GM12874 (cell line): ENCODE results near the gene ZDHHC22.

Experiments used
- TF ChIP-seq, protein P1 (sequence below): IDR thresholded peaks from 2 replicates; pipeline ENCODE4 v1.5.1; 2011; ENCODE audit warnings: low read depth, mild to moderate bottlenecking, control low read depth, low read length, moderate library complexity; ENCODE audit not compliant: insufficient read depth

Gene ZDHHC22

DNA sequence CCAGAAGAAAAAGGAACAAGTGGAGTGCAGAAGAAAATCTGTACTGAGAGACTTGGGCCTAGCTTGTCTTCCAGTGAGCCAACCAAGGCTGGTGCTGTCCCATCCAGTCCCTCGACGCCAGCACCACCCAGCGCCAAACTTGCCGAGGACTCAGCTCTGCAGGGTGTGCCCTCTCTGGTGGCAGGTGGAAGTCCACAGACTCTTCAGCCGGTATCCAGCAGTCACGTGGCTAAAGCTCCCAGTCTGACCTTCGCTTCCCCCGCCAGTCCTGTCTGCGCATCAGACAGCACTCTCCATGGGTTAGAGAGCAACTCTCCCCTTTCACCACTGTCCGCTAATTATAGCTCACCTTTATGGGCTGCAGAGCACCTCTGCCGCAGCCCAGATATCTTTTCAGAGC lies 27.9 kb downstream of the ZDHHC22 start:
- TF ChIP-seq, protein P1, sequence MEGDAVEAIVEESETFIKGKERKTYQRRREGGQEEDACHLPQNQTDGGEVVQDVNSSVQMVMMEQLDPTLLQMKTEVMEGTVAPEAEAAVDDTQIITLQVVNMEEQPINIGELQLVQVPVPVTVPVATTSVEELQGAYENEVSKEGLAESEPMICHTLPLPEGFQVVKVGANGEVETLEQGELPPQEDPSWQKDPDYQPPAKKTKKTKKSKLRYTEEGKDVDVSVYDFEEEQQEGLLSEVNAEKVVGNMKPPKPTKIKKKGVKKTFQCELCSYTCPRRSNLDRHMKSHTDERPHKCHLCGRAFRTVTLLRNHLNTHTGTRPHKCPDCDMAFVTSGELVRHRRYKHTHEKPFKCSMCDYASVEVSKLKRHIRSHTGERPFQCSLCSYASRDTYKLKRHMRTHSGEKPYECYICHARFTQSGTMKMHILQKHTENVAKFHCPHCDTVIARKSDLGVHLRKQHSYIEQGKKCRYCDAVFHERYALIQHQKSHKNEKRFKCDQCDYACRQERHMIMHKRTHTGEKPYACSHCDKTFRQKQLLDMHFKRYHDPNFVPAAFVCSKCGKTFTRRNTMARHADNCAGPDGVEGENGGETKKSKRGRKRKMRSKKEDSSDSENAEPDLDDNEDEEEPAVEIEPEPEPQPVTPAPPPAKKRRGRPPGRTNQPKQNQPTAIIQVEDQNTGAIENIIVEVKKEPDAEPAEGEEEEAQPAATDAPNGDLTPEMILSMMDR, result no peak

DNA sequence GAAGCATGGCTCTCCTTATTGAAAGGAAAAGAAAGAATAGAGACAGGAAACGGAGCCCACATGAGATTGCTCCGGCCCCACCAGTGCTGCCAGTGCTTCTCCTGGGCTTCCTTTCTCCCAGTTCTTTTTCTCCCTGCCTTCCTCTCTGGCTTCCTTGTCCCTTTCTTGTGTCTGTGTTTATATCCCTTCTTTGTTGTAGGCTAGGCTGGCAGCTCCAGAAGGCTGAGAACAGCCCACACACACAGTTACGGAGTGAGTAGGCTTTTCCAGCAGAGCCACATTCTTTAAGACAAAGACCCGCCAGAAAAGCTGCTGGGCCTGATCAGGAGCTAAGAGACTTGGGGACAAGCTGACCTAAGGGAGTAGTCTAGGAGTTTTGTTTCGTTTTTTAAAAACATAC lies 30.6 kb downstream of the ZDHHC22 start:
- TF ChIP-seq, protein P1, result no peak

DNA sequence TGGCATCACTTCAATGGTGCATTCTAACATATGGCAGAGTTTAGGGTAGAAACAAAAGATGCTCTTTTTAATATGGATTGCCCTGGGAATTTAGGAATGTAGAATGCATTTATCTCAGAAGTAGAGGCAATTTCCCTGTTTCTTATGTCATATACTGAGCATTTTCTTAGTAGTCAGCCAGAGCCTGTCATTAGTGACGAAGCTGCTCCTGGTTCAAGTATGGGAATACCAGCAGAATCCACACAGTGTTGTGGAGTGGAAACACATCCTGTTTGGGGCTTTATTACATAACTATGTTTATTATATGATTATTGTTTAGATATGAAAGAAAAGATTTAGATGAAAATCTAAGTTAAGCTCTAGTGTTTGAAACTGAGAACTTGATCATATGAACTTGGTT lies 31.3 kb downstream of the ZDHHC22 start:
- TF ChIP-seq, protein P1, result no peak

DNA sequence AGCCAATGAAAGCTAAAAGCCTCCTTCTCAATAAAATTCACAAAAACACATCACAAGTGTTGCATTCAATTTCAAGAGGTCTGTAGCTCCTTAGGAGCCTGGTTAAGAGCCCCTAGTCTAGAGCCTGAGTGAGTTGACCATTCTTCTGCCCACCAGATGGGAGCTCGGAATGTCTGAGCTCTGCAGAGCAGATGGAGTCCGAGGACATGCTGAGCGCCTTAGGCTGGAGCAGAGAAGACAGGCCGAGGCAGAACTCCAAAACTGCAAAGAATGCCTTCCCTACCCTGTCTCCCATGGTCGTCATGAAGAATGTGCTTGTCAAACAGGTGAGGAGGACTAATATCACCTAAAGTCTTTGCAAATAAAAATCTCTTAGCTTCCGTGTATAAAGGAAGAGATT lies 31.9 kb downstream of the ZDHHC22 start:
- TF ChIP-seq, protein P1, result no peak

DNA sequence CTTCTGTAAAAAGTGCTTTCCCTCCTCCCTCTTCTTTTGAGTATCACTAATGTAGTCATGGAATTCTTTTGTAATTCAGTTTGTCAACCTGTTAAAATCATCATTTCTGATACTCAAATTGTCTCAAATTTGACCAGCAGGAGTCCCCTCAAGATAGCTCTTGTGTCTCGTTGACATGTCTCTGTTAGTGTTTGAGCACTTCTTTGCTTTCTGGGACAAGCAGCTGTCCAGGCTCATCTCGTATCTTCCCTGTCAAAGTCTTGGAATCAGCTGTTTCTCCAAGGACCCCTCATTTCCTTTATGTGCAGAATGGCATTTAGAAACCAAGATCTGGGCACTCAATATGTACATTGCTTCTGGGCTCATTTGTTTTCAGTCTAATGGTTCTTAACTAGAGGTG lies 32.8 kb downstream of the ZDHHC22 start:
- TF ChIP-seq, protein P1, result no peak

DNA sequence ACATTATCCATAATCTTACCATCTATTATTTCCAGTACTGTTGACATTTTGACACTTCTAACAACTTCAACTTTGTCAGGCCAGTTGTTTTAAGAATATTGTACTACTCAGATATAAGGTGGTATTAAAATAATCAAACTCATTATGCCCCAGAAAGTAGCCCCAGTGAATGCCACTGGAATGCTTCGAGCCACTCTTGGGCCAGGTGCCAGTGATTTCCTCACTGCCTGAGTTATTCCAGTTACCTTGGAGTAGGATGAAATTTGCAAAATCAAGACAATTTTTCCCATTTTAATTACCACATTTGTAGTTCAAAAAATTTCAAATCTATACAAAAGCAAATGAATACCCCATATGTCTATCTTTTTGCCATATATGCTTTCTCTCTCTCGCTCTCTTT lies 34.4 kb downstream of the ZDHHC22 start:
- TF ChIP-seq, protein P1, result no peak

DNA sequence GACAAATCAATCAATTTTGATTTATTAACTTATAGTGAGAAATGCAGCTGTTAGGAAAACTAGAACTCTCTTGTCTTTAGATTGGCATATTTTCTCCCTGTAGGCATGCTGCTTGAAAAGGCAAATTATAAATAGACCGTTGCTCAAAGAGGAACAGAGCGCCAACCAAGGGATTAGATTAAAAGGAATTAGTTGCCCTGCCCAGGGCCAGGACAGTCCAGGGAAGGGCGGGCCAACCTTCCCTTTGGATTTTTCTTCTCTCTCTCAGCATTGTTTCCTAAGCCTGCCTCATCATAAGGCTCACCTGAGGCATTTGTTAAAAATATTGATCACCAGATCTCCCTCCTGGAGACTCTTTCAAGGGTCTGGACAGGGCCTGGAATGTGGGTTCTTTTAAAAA lies 34.9 kb downstream of the ZDHHC22 start:
- TF ChIP-seq, protein P1, result no peak
